ENCODE measurements around the gene SPPL2B. TPM values are rescaled to one million over a fixed set of nuclear protein-coding genes. Genes with fewer than 3 reads are reported as not detected.

SPPL2B gene
- total RNA-seq, 1 donor from 2014 or later: 77.0 TPM

GRCh38 chr19:2294687-2295335, 33.7 kb upstream of the SPPL2B start:
- no peak for TF ChIP-seq CTCF (IDR thresholded peaks at IDR 0.05)
- Mint-ChIP-seq H3K36me3 (ENCODE audit: unreplicated experiment) (no peaks in the 10 kb centered on the region), H3K4me3 (ENCODE audit: unreplicated experiment) (no peak overlapping the region), H3K27ac (ENCODE audit: unreplicated experiment) (peak overlapping the region; percentile 74), H3K27me3 (ENCODE audit: unreplicated experiment) (no peaks in the 10 kb centered on the region), H3K9me3 (ENCODE audit: unreplicated experiment) (no peaks in the 10 kb centered on the region), H3K4me1 (ENCODE audit: unreplicated experiment) (peaks cover 22% of the 10 kb centered on the region)
- DNase-seq (ENCODE audit: extremely low spot score, unreplicated experiment): no peak

DNA sequence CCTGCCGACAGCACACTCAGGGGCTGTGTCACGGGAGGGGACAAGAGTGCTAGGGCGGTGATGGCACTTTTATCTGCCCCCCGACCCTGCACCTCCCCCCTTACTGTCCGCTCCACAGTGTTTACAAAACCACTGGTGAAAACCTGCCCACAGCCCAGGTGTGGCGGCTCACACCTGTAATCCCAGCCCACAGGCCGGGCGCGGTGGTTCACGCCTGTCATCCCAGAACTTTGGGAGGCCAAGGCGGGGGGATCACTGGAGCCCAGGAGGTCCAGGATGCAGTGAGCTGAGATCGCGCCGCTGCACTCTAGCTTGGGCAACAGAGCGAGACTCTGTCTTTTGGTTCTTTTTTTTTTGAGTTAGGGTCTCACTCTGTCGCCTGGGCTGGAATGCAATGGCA, 32.3 kb upstream of the SPPL2B start:
- H3K27me3 Mint-ChIP-seq (ENCODE audit: unreplicated experiment): no peaks in the 10 kb centered on the region
- H3K4me1 Mint-ChIP-seq (ENCODE audit: unreplicated experiment): peaks cover 24% of the 10 kb centered on the region
- no peak for DNase-seq (ENCODE audit: extremely low spot score, unreplicated experiment)
- H3K27ac Mint-ChIP-seq (ENCODE audit: unreplicated experiment): no peak overlapping the region
- H3K36me3 Mint-ChIP-seq (ENCODE audit: unreplicated experiment): no peaks in the 10 kb centered on the region
- no peak overlapping the region for H3K4me3 Mint-ChIP-seq (ENCODE audit: unreplicated experiment)
- no peaks in the 10 kb centered on the region for H3K9me3 Mint-ChIP-seq (ENCODE audit: unreplicated experiment)
- no peak for TF ChIP-seq CTCF (IDR thresholded peaks at IDR 0.05)

- H3K9me3 Mint-ChIP-seq (ENCODE audit: unreplicated experiment): no peaks in the 10 kb centered on the region
- H3K27ac Mint-ChIP-seq (ENCODE audit: unreplicated experiment): no peak overlapping the region
- H3K4me3 Mint-ChIP-seq (ENCODE audit: unreplicated experiment): no peak overlapping the region
- peaks cover 2% of the 10 kb centered on the region for H3K27me3 Mint-ChIP-seq (ENCODE audit: unreplicated experiment)
- no peak for DNase-seq (ENCODE audit: extremely low spot score, unreplicated experiment)
- H3K4me1 Mint-ChIP-seq (ENCODE audit: unreplicated experiment): peaks cover 9% of the 10 kb centered on the region
- TF ChIP-seq CTCF (IDR thresholded peaks at IDR 0.05): no peak
- H3K36me3 Mint-ChIP-seq (ENCODE audit: unreplicated experiment): no peaks in the 10 kb centered on the region
These were observed 28.0 kb upstream of the SPPL2B start for GRCh38 chr19:2300533-2300932.

DNA sequence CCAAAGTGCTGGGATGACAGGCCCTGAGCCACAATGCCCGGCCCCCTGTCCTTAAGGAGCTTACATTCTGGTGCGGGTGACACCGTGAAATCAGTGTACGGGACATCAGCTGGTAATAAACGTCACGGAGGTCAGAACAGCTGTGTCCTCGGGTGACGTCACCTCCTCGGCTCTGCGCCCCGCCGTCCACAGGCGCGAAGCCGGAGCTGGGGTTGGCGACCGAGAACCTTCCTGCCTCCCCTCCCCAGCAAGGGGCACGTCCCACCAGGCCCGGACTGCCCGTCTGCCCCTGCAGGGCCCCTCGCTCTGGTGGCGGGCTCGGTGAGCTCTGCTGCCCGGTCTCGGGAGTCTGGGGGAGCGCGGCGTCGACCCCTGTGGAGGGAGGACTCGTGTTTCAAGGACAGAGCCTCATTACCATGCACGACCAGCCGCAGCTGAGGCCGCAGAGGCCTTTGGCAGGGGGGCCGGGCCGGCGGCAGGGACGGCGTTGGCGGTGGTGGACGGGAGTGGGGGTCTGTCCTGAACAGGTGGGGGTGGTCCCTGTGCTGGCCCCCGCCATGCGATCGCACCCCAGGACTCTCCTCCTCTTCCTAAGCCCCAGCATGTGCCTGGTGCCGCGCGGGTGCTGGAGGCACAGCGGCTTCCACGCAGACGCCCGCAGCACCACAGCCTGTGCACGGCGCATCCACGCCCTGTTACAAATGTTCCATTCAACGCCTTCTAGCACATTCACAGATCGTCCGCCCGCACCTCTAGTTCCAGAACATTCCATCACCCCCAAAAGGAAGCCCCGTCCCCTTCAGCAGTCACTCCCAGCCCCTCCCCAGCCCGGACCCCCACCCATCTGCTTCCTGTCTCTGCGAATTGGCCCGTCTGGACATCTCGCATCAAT, 25.9 kb upstream of the SPPL2B start:
- Mint-ChIP-seq H3K9me3 (ENCODE audit: unreplicated experiment) (no peaks in the 10 kb centered on the region), H3K27ac (ENCODE audit: unreplicated experiment) (no peak overlapping the region), H3K27me3 (ENCODE audit: unreplicated experiment) (peaks cover 5% of the 10 kb centered on the region), H3K4me3 (ENCODE audit: unreplicated experiment) (no peak overlapping the region), H3K36me3 (ENCODE audit: unreplicated experiment) (no peaks in the 10 kb centered on the region), H3K4me1 (ENCODE audit: unreplicated experiment) (peaks cover 7% of the 10 kb centered on the region)
- TF ChIP-seq CTCF (IDR thresholded peaks at IDR 0.05): no peak
- DNase-seq (ENCODE audit: extremely low spot score, unreplicated experiment): no peak

DNA sequence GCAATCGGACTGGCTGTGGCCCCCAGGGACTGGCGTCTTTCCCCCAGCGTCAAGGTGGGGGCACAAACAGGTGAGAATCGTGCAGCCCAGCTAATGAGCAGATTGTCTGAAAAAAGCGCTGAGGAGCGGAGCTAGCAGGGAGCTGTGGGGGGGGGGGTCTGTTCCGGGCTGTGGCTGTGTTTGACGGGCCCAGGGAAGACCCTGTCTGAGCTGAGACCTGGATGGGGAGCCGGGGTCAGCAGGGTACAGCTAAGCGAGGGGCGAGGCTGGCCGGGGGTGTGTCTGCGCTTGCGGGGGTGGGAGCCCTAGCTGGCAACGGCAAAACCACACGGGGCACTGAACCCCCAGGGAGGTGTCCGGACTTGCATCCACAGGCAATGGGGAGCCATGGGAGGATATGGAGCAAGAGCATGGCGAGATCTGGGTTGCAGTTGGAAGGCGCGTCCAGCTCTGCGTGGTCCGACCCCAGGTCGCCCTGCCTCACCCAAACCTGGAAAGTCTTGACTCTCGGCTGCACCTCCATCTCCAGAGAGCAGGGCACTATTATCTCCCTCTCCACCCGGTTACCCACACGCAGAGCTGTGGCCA, 25.2 kb upstream of the SPPL2B start:
- H3K27me3 Mint-ChIP-seq (ENCODE audit: unreplicated experiment): peaks cover 5% of the 10 kb centered on the region
- no peaks in the 10 kb centered on the region for H3K36me3 Mint-ChIP-seq (ENCODE audit: unreplicated experiment)
- no peak overlapping the region for H3K27ac Mint-ChIP-seq (ENCODE audit: unreplicated experiment)
- DNase-seq (ENCODE audit: extremely low spot score, unreplicated experiment): no peak
- no peak overlapping the region for H3K4me3 Mint-ChIP-seq (ENCODE audit: unreplicated experiment)
- H3K9me3 Mint-ChIP-seq (ENCODE audit: unreplicated experiment): no peaks in the 10 kb centered on the region
- H3K4me1 Mint-ChIP-seq (ENCODE audit: unreplicated experiment): peaks cover 7% of the 10 kb centered on the region
- no peak for TF ChIP-seq CTCF (IDR thresholded peaks at IDR 0.05)

Data from osteocyte (in vitro differentiated cells).